SJSA1 (cell line): ENCODE data around the gene TMC8. TPM values are rescaled to one million over a fixed set of nuclear protein-coding genes. Genes with fewer than 3 reads are reported as not detected.
A peak's percentile ranks its signal among the peaks of the same experiment; 100 is the strongest.

Source experiments
- DNase-seq, 2 experiments: peaks; one replicate each; pipeline ENCODE4 v3.0.0-alpha.2; 2015 to 2020; ENCODE audit warnings: low spot score in 2 of 2, low read depth in 1 of 2
- H3K27ac ChIP-seq: fragments of 250-450 bp; sonication (Bioruptor Pico); 2 replicates; pipeline ENCODE4 v1.5.1; 2020; ENCODE audit warnings: mild to moderate bottlenecking, moderate library complexity
- H3K27me3 ChIP-seq: fragments of 250-450 bp; sonication (Bioruptor Pico); replicated peaks from 2 replicates; pipeline ENCODE4 v1.5.1; 2020; ENCODE audit warnings: mild to moderate bottlenecking, moderate library complexity
- H3K36me3 ChIP-seq: fragments of 250-450 bp; sonication (Bioruptor Pico); 2 replicates; pipeline ENCODE4 v1.5.1; 2020; ENCODE audit warnings: mild to moderate bottlenecking
- H3K4me1 ChIP-seq: fragments of 250-450 bp; sonication (Bioruptor Pico); replicated peaks from 2 replicates; pipeline ENCODE4 v1.6.1; 2021; ENCODE audit warnings: mild to moderate bottlenecking
- H3K4me3 ChIP-seq: fragments of 250-450 bp; sonication (Bioruptor Pico); 2 replicates; pipeline ENCODE4 v1.5.1; 2020; ENCODE audit warnings: mild to moderate bottlenecking
- H3K9me3 ChIP-seq: fragments of 250-450 bp; sonication (Bioruptor Pico); replicated peaks from 2 replicates; pipeline ENCODE4 v1.5.1; 2020; ENCODE audit warnings: mild to moderate bottlenecking
- total RNA-seq: library from RNA; depleted of rRNA; stranded (reverse); fragments of >200 nt; shearing (Covaris generic); gene quantifications from 2 replicates; pipeline ENCODE4 v1.2.3, GENCODE V29; 2014

Gene TMC8
- total RNA-seq, 1 experiment from 2014 or later: not detected

GRCh38 chr17:78105101-78105500 is 25.5 kb upstream of the TMC8 start:
- no peak overlapping the region for H3K4me3 ChIP-seq

GRCh38 chr17:78105551-78105950 is 25.0 kb upstream of the TMC8 start:
- Histone ChIP-seq H3K9me3 (no peaks in the 10 kb centered on the region), H3K27me3 (no peaks in the 10 kb centered on the region), H3K27ac (no peak overlapping the region), H3K36me3 (peaks cover 43% of the 10 kb centered on the region), H3K4me3 (no peak overlapping the region), H3K4me1 (peaks cover 23% of the 10 kb centered on the region)
- DNase-seq: no peak

More at GRCh38 chr17:78105101-78105500, 25.5 kb upstream of the TMC8 start:
- Histone ChIP-seq H3K9me3 (no peaks in the 10 kb centered on the region), H3K4me1 (peaks cover 19% of the 10 kb centered on the region), H3K27me3 (no peaks in the 10 kb centered on the region), H3K27ac (no peak overlapping the region), H3K36me3 (peaks cover 46% of the 10 kb centered on the region)
- DNase-seq: no peak

- H3K27me3 ChIP-seq: no peaks in the 10 kb centered on the region
- no peaks in the 10 kb centered on the region for H3K9me3 ChIP-seq
- H3K4me1 ChIP-seq: peaks cover 30% of the 10 kb centered on the region
- DNase-seq: no peak
- no peak overlapping the region for H3K27ac ChIP-seq
- no peak overlapping the region for H3K4me3 ChIP-seq
- peaks cover 38% of the 10 kb centered on the region for H3K36me3 ChIP-seq
Measured at GRCh38 chr17:78106211-78106610, 24.4 kb upstream of the TMC8 start.

GRCh38 chr17:78107457-78107856 is 23.1 kb upstream of the TMC8 start:
- Histone ChIP-seq H3K36me3 (peaks cover 25% of the 10 kb centered on the region), H3K4me3 (no peak overlapping the region), H3K27me3 (no peaks in the 10 kb centered on the region), H3K9me3 (no peaks in the 10 kb centered on the region), H3K27ac (no peak overlapping the region), H3K4me1 (peaks cover 37% of the 10 kb centered on the region)
- DNase-seq: no peak

- peak overlapping the region; percentile 40 for H3K27ac ChIP-seq
- H3K9me3 ChIP-seq: no peaks in the 10 kb centered on the region
- DNase-seq: no peak
- H3K36me3 ChIP-seq: peaks cover 18% of the 10 kb centered on the region
- no peaks in the 10 kb centered on the region for H3K27me3 ChIP-seq
- peaks cover 42% of the 10 kb centered on the region for H3K4me1 ChIP-seq
- H3K4me3 ChIP-seq: no peak overlapping the region
Measured at GRCh38 chr17:78107976-78108725, 22.4 kb upstream of the TMC8 start.

GRCh38 chr17:78108726-78109488 is 21.7 kb upstream of the TMC8 start:
- Histone ChIP-seq H3K27me3 (no peaks in the 10 kb centered on the region), H3K9me3 (no peaks in the 10 kb centered on the region), H3K4me1 (peaks cover 42% of the 10 kb centered on the region), H3K27ac (peak overlapping the region; percentile 40), H3K36me3 (peaks cover 11% of the 10 kb centered on the region), H3K4me3 (no peak overlapping the region)
- peak in 1 of 2 experiments; percentile 41 for DNase-seq

- Histone ChIP-seq H3K4me1 (peaks cover 42% of the 10 kb centered on the region), H3K27me3 (no peaks in the 10 kb centered on the region), H3K4me3 (no peak overlapping the region), H3K27ac (no peak overlapping the region), H3K36me3 (peaks cover 6% of the 10 kb centered on the region), H3K9me3 (no peaks in the 10 kb centered on the region)
- no peak for DNase-seq
Measured at GRCh38 chr17:78109489-78109761, 21.1 kb upstream of the TMC8 start.

- Histone ChIP-seq H3K36me3 (no peaks in the 10 kb centered on the region), H3K4me1 (peaks cover 42% of the 10 kb centered on the region), H3K9me3 (no peaks in the 10 kb centered on the region; the same call in 1 of the 2 replicates), H3K27ac (0 out of 2 replicates have a peak overlapping the region, but pooled peaks have one; percentile 3), H3K4me3 (no peak overlapping the region), H3K27me3 (no peaks in the 10 kb centered on the region)
- DNase-seq: peak in 1 of 2 experiments; percentile 37
Measured at GRCh38 chr17:78110363-78111015, 20.1 kb upstream of the TMC8 start.

- no peak for DNase-seq
Measured at GRCh38 chr17:78111016-78111726, 19.4 kb upstream of the TMC8 start.

GRCh38 chr17:78111727-78112517 is 18.6 kb upstream of the TMC8 start:
- no peaks in the 10 kb centered on the region; the same call in 1 of the 2 replicates for H3K9me3 ChIP-seq
- peaks cover 42% of the 10 kb centered on the region for H3K4me1 ChIP-seq
- H3K4me3 ChIP-seq: no peak overlapping the region
- H3K27me3 ChIP-seq: no peaks in the 10 kb centered on the region
- no peaks in the 10 kb centered on the region for H3K36me3 ChIP-seq
- H3K27ac ChIP-seq: no peak overlapping the region
- no peak for DNase-seq

More at GRCh38 chr17:78111016-78111726, 19.4 kb upstream of the TMC8 start:
- Histone ChIP-seq H3K27me3 (no peaks in the 10 kb centered on the region), H3K4me1 (peaks cover 42% of the 10 kb centered on the region), H3K9me3 (no peaks in the 10 kb centered on the region; the same call in 1 of the 2 replicates), H3K36me3 (no peaks in the 10 kb centered on the region), H3K27ac (0 out of 2 replicates have a peak overlapping the region, but pooled peaks have one; percentile 3), H3K4me3 (no peak overlapping the region)

GRCh38 chr17:78112518-78113471 is 17.8 kb upstream of the TMC8 start:
- H3K4me1 ChIP-seq: peaks cover 43% of the 10 kb centered on the region
- H3K27ac ChIP-seq: no peak overlapping the region
- peak; percentile 73 to 83 for DNase-seq
- H3K9me3 ChIP-seq: no peaks in the 10 kb centered on the region; the same call in 1 of the 2 replicates
- H3K36me3 ChIP-seq: no peaks in the 10 kb centered on the region; the same call in 1 of the 2 replicates
- H3K27me3 ChIP-seq: no peaks in the 10 kb centered on the region
- H3K4me3 ChIP-seq: no peak overlapping the region
